ENCODE data around the gene SLC24A3. TPM values are rescaled to one million over a fixed set of nuclear protein-coding genes. Genes with fewer than 3 reads are reported as not detected.
A peak's percentile ranks its signal among the peaks of the same experiment; 100 is the strongest.

The SLC24A3 gene
- total and polyA plus RNA-seq, 4 donors = 17.5 to 64.9 (median 43.8) TPM

DNA sequence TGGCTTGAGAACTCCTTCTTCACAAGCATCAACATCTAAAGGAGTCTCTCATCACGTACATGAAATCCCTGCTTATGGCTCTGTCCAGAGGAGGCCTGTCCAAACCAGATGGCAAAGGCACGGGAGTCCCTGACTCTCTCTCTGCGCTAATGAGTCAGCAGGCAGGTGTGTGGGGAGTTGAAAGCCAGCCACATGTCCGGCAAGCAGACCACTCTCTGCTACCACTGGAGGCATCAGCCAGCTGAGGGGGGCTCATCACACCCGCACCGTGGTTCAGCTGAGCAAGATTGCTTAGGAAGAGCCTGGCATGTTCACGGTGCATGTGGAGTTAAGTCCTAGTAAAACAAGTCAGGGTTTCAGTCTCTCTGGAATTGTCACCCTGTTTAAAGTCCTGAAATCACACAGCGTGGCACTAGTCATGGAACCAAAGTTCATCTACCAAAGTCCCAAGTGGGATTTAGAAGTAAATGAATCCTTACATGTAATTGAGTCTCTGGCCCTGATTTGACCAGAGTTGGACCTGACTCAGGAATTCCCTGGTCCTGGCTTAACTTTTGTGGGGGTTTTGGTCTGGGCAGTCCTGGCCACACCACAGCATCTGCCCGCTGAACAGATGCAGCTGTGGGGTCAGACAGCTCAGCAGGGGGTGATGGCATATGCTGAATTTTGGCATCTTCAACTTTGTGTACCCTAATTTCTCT lies 390.4 kb downstream of the SLC24A3 start:
- Histone ChIP-seq H3K4me3 (ENCODE audit: low read depth, low read length) (no peak overlapping the region), H3K4me1 (ENCODE audit: control insufficient read depth, insufficient read depth, low read length) (peaks cover 3% of the 10 kb centered on the region), H3K27ac (ENCODE audit: low read depth, low read length) (no peak overlapping the region), H3K9me3 (ENCODE audit: control insufficient read depth, insufficient read depth, low read length) (no peaks in the 10 kb centered on the region), H3K36me3 (ENCODE audit: control insufficient read depth, insufficient read depth, low read length) (peaks cover 3% of the 10 kb centered on the region), H3K27me3 (ENCODE audit: control insufficient read depth, insufficient read depth, low read length) (no peaks in the 10 kb centered on the region)
- DNase-seq (ENCODE audit: low read depth in 4 of 6, low spot score in 6 of 6) = no peak
- 78% methylated on average over 6 of the region's 9 CpGs for WGBS (ENCODE audit: insufficient coverage)

DNA sequence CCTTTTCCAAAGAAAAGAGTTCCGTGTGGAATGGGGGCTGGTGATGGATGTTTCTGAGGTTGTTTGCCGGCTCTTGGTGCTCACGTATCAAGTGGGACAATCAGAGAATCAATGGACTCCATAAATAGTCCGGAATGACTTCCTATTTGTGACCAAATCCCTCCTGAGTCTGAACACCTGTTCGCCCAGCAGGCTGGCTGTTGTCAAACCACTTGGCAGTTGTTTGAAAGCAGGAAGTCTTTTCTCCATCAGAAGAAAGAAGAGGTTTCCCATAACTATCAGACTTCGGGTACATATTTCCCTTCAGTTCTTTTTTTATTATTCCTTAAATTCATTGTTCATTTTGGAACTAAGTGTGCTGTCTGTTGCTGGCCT lies 390.9 kb downstream of the SLC24A3 start:
- no peak for DNase-seq (ENCODE audit: low read depth in 4 of 6, low spot score in 6 of 6)
- Histone ChIP-seq H3K27ac (ENCODE audit: low read depth, low read length) (no peak overlapping the region), H3K4me1 (ENCODE audit: control insufficient read depth, insufficient read depth, low read length) (peaks cover 3% of the 10 kb centered on the region), H3K27me3 (ENCODE audit: control insufficient read depth, insufficient read depth, low read length) (no peaks in the 10 kb centered on the region), H3K36me3 (ENCODE audit: control insufficient read depth, insufficient read depth, low read length) (peaks cover 3% of the 10 kb centered on the region), H3K4me3 (ENCODE audit: low read depth, low read length) (no peak overlapping the region), H3K9me3 (ENCODE audit: control insufficient read depth, insufficient read depth, low read length) (no peaks in the 10 kb centered on the region)
- 46% methylated on average over 3 of the region's 6 CpGs for WGBS (ENCODE audit: insufficient coverage)

DNA sequence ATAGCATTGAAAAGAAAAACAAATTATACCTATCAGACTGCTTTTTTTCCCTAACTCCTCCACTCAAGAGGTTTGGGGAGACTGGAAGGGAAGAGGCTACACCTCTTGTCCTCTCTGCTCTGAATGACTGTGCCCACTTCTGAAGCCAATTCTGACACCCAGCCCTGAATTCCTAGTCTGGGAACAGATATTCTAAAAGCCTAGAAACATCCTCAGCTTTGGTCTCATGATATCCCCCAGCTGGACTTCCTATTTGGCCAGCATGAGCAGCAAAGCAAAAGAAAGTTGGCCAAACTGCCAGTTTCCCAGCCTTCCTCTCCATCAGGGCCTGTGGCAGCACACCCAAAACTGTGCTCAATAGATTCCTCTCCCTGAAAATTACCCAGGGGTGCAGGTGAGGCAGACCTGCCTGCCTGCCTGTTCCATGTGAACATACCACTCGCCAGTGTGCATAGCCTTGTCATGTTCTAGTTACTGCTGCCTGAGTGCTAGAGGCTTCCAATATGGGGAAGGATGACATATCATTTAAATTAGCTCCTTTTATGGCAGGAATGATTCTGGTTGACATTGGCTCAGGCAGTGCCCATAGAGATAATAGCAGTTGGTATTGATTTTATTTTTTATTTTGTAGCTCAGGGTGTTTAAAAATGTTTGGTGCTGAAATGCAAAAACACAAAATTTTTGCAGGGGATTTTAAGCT lies 393.5 kb downstream of the SLC24A3 start:
- no peak overlapping the region for H3K4me3 ChIP-seq (ENCODE audit: low read depth, low read length)
- H3K4me1 ChIP-seq (ENCODE audit: control insufficient read depth, insufficient read depth, low read length) = peaks cover 3% of the 10 kb centered on the region
- H3K27ac ChIP-seq (ENCODE audit: low read depth, low read length) = no peak overlapping the region
- DNase-seq (ENCODE audit: low read depth in 4 of 6, low spot score in 6 of 6) = peak in 1 of 6 donors; percentile 49
- no peaks in the 10 kb centered on the region for H3K27me3 ChIP-seq (ENCODE audit: control insufficient read depth, insufficient read depth, low read length)
- no peaks in the 10 kb centered on the region for H3K36me3 ChIP-seq (ENCODE audit: control insufficient read depth, insufficient read depth, low read length)
- H3K9me3 ChIP-seq (ENCODE audit: control insufficient read depth, insufficient read depth, low read length) = no peaks in the 10 kb centered on the region
- no CpG with 5 or more reads among the region's 1 CpG for WGBS (ENCODE audit: insufficient coverage)

DNA sequence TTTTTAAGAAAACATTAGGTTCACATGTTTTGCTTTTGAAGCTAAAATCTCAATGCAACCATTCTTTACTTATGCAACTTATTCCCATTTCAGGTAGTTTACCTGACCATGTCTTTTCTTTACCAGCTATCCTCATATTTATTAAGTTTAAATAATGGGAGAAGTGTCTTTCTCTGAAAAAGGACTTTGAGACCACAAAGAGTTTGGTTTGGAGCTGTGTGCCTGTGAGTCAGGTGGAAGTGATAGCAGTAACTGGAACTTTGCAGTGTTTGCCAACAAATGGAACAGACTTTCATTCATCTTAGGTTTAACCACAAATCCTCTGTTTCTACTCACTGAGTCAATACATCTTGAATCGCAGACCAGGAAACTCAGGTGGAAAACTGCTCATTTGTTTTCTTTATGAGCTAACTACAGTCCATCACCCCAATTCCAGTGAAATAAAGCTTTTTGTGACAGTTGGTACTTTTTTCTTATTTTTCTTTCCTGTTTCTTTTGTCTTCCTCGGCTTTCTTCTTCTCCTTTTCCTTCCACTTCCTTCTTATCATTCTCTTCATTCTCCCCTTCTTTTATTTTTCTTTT lies 397.3 kb downstream of the SLC24A3 start:
- WGBS (ENCODE audit: insufficient coverage) = 50% methylated on average over 1 of the region's 2 CpGs
- Histone ChIP-seq H3K4me3 (ENCODE audit: low read depth, low read length) (no peak overlapping the region), H3K9me3 (ENCODE audit: control insufficient read depth, insufficient read depth, low read length) (no peaks in the 10 kb centered on the region), H3K36me3 (ENCODE audit: control insufficient read depth, insufficient read depth, low read length) (no peaks in the 10 kb centered on the region), H3K27me3 (ENCODE audit: control insufficient read depth, insufficient read depth, low read length) (no peaks in the 10 kb centered on the region), H3K4me1 (ENCODE audit: control insufficient read depth, insufficient read depth, low read length) (peaks cover 3% of the 10 kb centered on the region), H3K27ac (ENCODE audit: low read depth, low read length) (no peak overlapping the region)
- DNase-seq (ENCODE audit: low read depth in 4 of 6, low spot score in 6 of 6) = no peak

DNA sequence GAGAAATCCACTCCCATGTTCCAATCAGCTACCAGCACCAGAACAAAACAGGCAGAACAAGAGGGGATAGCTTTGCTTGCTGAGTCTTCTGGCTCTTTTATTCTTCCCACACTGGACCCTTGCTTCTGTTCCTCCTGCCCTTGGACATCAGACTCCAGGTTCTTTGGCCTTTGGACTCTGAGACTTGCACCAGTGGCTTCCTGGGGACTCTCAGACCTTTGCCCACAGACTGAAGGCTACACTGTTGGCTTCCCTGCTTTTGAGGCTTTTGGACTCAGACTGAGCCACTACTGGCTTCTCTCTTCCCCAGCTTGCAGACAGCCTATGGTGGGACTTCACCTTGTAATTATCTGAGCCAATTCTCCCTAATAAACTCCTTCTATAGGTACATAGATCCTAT lies 403.2 kb downstream of the SLC24A3 start:
- Histone ChIP-seq H3K4me3 (ENCODE audit: low read depth, low read length) (no peak overlapping the region), H3K9me3 (ENCODE audit: control insufficient read depth, insufficient read depth, low read length) (no peaks in the 10 kb centered on the region), H3K4me1 (ENCODE audit: control insufficient read depth, insufficient read depth, low read length) (no peaks in the 10 kb centered on the region), H3K27ac (ENCODE audit: low read depth, low read length) (no peak overlapping the region), H3K36me3 (ENCODE audit: control insufficient read depth, insufficient read depth, low read length) (no peaks in the 10 kb centered on the region), H3K27me3 (ENCODE audit: control insufficient read depth, insufficient read depth, low read length) (no peaks in the 10 kb centered on the region)
- DNase-seq (ENCODE audit: low read depth in 4 of 6, low spot score in 6 of 6) = no peak

DNA sequence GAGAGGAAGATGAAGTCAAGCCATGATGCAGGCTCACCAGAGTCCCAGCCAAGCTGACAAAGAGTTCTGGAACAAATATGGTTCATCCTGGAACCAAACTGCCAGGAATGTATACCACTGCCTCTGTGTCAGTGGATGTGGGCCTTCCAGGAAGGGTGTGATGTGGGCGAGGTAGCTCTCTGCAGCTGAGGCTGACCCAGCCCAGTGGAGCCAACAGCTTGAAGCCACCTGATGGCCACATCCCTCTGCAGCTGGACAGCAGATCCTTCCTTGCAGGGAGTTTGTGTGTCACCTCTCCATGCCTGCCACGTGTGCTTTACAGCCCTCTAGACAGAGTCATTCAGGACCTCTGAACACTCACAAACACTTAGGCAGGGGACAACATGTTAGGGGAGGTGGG lies 403.6 kb downstream of the SLC24A3 start:
- DNase-seq (ENCODE audit: low read depth in 4 of 6, low spot score in 6 of 6) = no peak
- Histone ChIP-seq H3K9me3 (ENCODE audit: control insufficient read depth, insufficient read depth, low read length) (no peaks in the 10 kb centered on the region), H3K4me1 (ENCODE audit: control insufficient read depth, insufficient read depth, low read length) (no peaks in the 10 kb centered on the region), H3K27ac (ENCODE audit: low read depth, low read length) (no peak overlapping the region), H3K4me3 (ENCODE audit: low read depth, low read length) (no peak overlapping the region), H3K27me3 (ENCODE audit: control insufficient read depth, insufficient read depth, low read length) (no peaks in the 10 kb centered on the region), H3K36me3 (ENCODE audit: control insufficient read depth, insufficient read depth, low read length) (no peaks in the 10 kb centered on the region)
- WGBS (ENCODE audit: insufficient coverage) = 86% methylated on average over 1 of the region's 2 CpGs

DNA sequence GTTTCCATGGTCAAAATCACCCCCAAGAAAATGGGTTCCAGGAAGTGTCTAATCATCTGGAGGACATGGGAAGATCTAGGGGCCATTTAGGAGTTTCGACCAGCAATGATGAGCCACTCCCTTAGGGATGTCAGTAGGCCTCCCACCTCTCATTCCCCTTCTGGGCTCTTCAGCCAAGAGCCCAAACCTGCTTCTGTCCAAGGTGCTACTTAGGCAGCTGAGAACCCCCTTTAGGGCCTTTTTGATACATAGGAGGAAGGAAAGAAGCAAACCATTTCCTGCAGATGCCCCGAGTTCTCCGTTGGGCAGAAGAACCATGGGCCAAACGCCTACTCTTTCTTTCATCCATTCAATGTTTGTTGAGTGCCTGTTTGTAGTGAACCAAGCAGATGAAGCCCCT lies 404.2 kb downstream of the SLC24A3 start:
- Histone ChIP-seq H3K4me1 (ENCODE audit: control insufficient read depth, insufficient read depth, low read length) (no peaks in the 10 kb centered on the region), H3K9me3 (ENCODE audit: control insufficient read depth, insufficient read depth, low read length) (no peaks in the 10 kb centered on the region), H3K4me3 (ENCODE audit: low read depth, low read length) (no peak overlapping the region), H3K27me3 (ENCODE audit: control insufficient read depth, insufficient read depth, low read length) (no peaks in the 10 kb centered on the region), H3K27ac (ENCODE audit: low read depth, low read length) (no peak overlapping the region), H3K36me3 (ENCODE audit: control insufficient read depth, insufficient read depth, low read length) (no peaks in the 10 kb centered on the region)
- no CpG with 5 or more reads among the region's 4 CpGs for WGBS (ENCODE audit: insufficient coverage)
- no peak for DNase-seq (ENCODE audit: low read depth in 4 of 6, low spot score in 6 of 6)

DNA sequence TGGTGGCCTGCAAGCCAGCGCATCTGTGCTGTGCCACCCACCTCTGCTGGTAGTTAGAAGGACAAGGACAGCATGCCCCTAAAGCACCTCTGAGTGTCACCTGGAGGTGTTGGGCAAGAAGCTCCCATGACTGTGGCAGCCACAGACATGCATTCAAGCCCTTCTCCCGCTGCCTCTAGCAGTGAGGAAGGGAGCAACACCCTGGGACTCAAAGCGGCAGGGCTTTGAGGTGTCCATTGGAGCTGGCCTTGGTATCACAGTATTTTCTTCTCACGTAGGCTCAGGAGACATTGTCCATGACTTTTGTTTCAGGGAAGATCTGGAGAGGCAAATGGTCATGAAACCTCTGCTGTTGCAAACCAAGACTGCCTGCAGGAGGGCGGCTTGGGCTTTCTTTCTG lies 404.8 kb downstream of the SLC24A3 start:
- no peaks in the 10 kb centered on the region for H3K4me1 ChIP-seq (ENCODE audit: control insufficient read depth, insufficient read depth, low read length)
- no peak for DNase-seq (ENCODE audit: low read depth in 4 of 6, low spot score in 6 of 6)
- H3K9me3 ChIP-seq (ENCODE audit: control insufficient read depth, insufficient read depth, low read length) = no peaks in the 10 kb centered on the region
- WGBS (ENCODE audit: insufficient coverage) = 91% methylated on average over 4 of the region's 5 CpGs
- no peaks in the 10 kb centered on the region for H3K27me3 ChIP-seq (ENCODE audit: control insufficient read depth, insufficient read depth, low read length)
- no peak overlapping the region for H3K27ac ChIP-seq (ENCODE audit: low read depth, low read length)
- H3K4me3 ChIP-seq (ENCODE audit: low read depth, low read length) = no peak overlapping the region
- no peaks in the 10 kb centered on the region for H3K36me3 ChIP-seq (ENCODE audit: control insufficient read depth, insufficient read depth, low read length)

DNA sequence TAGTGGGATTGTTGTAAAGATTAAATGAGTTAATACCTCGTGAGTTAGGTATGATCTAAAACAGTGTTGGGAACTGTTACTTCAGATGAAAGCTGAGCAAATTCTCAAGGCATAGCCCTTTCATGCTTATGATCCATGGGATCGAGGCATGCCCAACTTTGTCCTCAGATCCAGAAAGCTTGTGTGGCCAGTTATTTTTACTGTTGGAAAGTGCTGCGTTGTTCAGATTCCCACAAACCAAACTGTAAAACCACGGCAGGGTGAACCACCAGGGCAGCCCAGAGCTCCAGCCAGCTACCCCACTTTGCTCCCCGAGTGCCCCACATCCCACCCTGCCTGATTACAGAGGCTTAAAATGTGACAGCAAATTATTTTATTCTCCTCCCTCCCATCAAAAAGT lies 406.3 kb downstream of the SLC24A3 start:
- H3K27me3 ChIP-seq (ENCODE audit: control insufficient read depth, insufficient read depth, low read length) = no peaks in the 10 kb centered on the region
- no peaks in the 10 kb centered on the region for H3K4me1 ChIP-seq (ENCODE audit: control insufficient read depth, insufficient read depth, low read length)
- DNase-seq (ENCODE audit: low read depth in 4 of 6, low spot score in 6 of 6) = no peak
- no peak overlapping the region for H3K27ac ChIP-seq (ENCODE audit: low read depth, low read length)
- H3K36me3 ChIP-seq (ENCODE audit: control insufficient read depth, insufficient read depth, low read length) = no peaks in the 10 kb centered on the region
- WGBS (ENCODE audit: insufficient coverage) = 93% methylated on average over 5 of the region's 5 CpGs
- H3K4me3 ChIP-seq (ENCODE audit: low read depth, low read length) = no peak overlapping the region
- H3K9me3 ChIP-seq (ENCODE audit: control insufficient read depth, insufficient read depth, low read length) = no peaks in the 10 kb centered on the region

DNA sequence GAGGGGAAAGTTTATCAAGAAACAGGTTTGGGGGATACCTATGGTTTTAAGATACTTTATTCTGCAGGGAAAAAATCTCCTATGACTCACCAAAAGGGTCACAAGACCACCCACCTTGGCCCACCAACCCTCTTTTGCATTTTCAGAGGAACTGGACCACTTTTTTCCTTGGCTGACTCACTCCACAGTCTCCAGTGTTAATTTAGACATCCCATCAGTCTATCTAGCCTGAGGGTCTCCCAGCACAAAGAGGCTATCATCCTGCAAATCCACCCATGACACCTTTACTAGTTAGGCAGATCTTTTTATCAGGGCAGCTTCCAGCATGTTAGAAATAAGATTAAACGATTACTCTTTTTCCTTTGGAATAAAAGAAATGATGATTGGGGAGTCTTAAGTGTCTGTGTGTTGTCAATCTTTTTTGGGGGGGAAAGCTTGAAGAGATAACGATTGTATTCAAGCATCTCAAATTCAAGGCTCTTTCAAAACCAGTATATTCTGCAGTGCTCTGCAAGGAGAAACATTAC lies 407.5 kb downstream of the SLC24A3 start:
- Histone ChIP-seq H3K4me1 (ENCODE audit: control insufficient read depth, insufficient read depth, low read length) (no peaks in the 10 kb centered on the region), H3K36me3 (ENCODE audit: control insufficient read depth, insufficient read depth, low read length) (no peaks in the 10 kb centered on the region), H3K27ac (ENCODE audit: low read depth, low read length) (no peak overlapping the region), H3K27me3 (ENCODE audit: control insufficient read depth, insufficient read depth, low read length) (no peaks in the 10 kb centered on the region), H3K9me3 (ENCODE audit: control insufficient read depth, insufficient read depth, low read length) (no peaks in the 10 kb centered on the region), H3K4me3 (ENCODE audit: low read depth, low read length) (no peak overlapping the region)
- no peak for DNase-seq (ENCODE audit: low read depth in 4 of 6, low spot score in 6 of 6)
- no CpG with 5 or more reads among the region's 2 CpGs for WGBS (ENCODE audit: insufficient coverage)

Data from spinal cord (tissue), 10 donors.